SK-N-SH treated with all-trans-retinoic acid at 6 μM for 48 hours (cell line): ENCODE measurements around the gene PRKG2.

Experiments
- ATAC-seq: fragments of 200-7000 bp; cut with Tn5 transposase; 3 replicates; pipeline ENCODE4 v1.9.1; 2020; ENCODE audit warnings: mild to moderate bottlenecking, moderate library complexity
- ARNTL ChIP-seq: fragments of 450-650 bp; formaldehyde crosslinking; IDR thresholded peaks from 2 replicates; pipeline ENCODE4 v1.5.0; 2020; ENCODE audit warnings: low read depth, mild to moderate bottlenecking, moderate library complexity, borderline replicate concordance
- CSDC2 ChIP-seq: fragments of 250-450 bp; sonication (Bioruptor Pico); IDR thresholded peaks from 2 replicates; pipeline ENCODE4 v1.5.0; 2020; ENCODE audit warnings: mild to moderate bottlenecking, moderate library complexity
- ISL1 ChIP-seq: fragments of 250-450 bp; sonication (Bioruptor Pico); IDR thresholded peaks from 2 replicates; pipeline ENCODE4 v2.1.2; 2022; ENCODE audit warnings: mild to moderate bottlenecking, moderate library complexity
- RARB ChIP-seq: fragments of 250-450 bp; sonication (Bioruptor Pico); IDR thresholded peaks from 2 replicates; pipeline ENCODE4 v1.8.0; 2021; ENCODE audit warnings: mild to moderate bottlenecking, moderate library complexity
- TCF4 ChIP-seq: fragments of 250-450 bp; sonication (Bioruptor Pico); IDR thresholded peaks from 2 replicates; pipeline ENCODE4 v1.8.0; 2021; ENCODE audit warnings: mild to moderate bottlenecking, moderate library complexity, borderline replicate concordance
- TOX ChIP-seq: fragments of 250-450 bp; sonication (Bioruptor Pico); IDR thresholded peaks from 2 replicates; pipeline ENCODE4 v1.8.0; 2021; ENCODE audit warnings: mild to moderate bottlenecking, moderate library complexity, borderline replicate concordance
- ZC3H10 ChIP-seq: fragments of 250-450 bp; sonication (Bioruptor Pico); IDR thresholded peaks from 2 replicates; pipeline ENCODE4 v1.5.1; 2021; ENCODE audit warnings: mild to moderate bottlenecking, moderate library complexity
- ZFP3 ChIP-seq: fragments of 250-450 bp; sonication (Bioruptor Pico); IDR thresholded peaks from 2 replicates; pipeline ENCODE4 v1.5.0; 2020; ENCODE audit warnings: mild to moderate bottlenecking, moderate library complexity
- ZFP30 ChIP-seq: fragments of 450-650 bp; formaldehyde crosslinking; IDR thresholded peaks from 2 replicates; pipeline ENCODE4 v1.5.0; 2022; ENCODE audit warnings: mild to moderate bottlenecking, moderate library complexity
- ZNF565 ChIP-seq: fragments of 450-650 bp; formaldehyde crosslinking; conservative IDR thresholded peaks from 2 replicates; pipeline ENCODE4 v1.5.0; 2020; ENCODE audit warnings: low read depth, mild to moderate bottlenecking, moderate library complexity
- ZNF70 ChIP-seq: fragments of 450-650 bp; formaldehyde crosslinking; IDR thresholded peaks from 2 replicates; pipeline ENCODE4 v1.5.0; 2020; ENCODE audit warnings: mild to moderate bottlenecking, moderate library complexity
- ZNF8 ChIP-seq: fragments of 450-650 bp; formaldehyde crosslinking; IDR thresholded peaks from 2 replicates; pipeline ENCODE4 v1.5.0; 2020; ENCODE audit warnings: mild to moderate bottlenecking, moderate library complexity
- TF ChIP-seq, protein P1 (sequence below): fragments of 250-450 bp; sonication (Bioruptor Pico); IDR thresholded peaks from 2 replicates; pipeline ENCODE4 v1.5.1; 2021; ENCODE audit warnings: mild to moderate bottlenecking, moderate library complexity
- TF ChIP-seq, protein P2 (sequence below): fragments of 250-450 bp; sonication (Bioruptor Pico); IDR thresholded peaks from 2 replicates; pipeline ENCODE4 v1.5.0; 2020; ENCODE audit warnings: mild to moderate bottlenecking, moderate library complexity
- TF ChIP-seq, protein P3 (sequence below): fragments of 250-450 bp; sonication (Bioruptor Pico); IDR thresholded peaks from 2 replicates; pipeline ENCODE4 v1.8.0; 2020; ENCODE audit warnings: mild to moderate bottlenecking, moderate library complexity, borderline replicate concordance
- TF ChIP-seq, protein P4 (sequence below): fragments of 250-450 bp; sonication (Bioruptor Pico); IDR thresholded peaks from 2 replicates; pipeline ENCODE4 v1.5.1; 2020; ENCODE audit warnings: low read depth, mild to moderate bottlenecking, moderate library complexity
- TF ChIP-seq, protein P5 (sequence below): fragments of 250-450 bp; sonication (Bioruptor Pico); IDR thresholded peaks from 2 replicates; pipeline ENCODE4 v1.8.0; 2021; ENCODE audit warnings: low read depth, mild to moderate bottlenecking, moderate library complexity, borderline replicate concordance

PRKG2 gene

DNA sequence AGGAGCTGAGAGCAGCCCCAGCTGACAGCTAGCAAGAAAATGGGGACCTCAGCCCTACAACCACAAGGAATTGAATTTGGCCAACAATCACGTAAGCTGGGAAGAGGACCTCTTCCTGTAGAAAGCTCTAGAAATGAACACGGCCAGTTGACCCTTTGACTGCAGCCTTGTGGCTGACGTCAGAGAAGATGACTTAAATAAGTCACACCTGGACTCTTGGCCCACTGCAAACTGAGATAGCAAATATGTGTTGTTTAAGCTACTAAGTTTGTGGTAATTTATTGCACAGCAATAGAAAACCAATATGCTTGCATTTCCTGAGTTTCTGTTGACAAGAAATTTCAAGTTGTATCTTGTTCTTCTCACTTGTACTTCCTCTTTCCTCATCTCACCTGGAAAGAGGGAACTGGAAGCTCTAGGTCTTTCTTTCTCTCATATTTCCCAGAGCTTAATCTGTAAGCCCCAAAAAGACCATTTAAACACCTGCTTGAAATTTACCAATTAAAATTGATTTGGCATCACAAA lies 18.8 kb downstream of the PRKG2 start:
- TF ChIP-seq ZC3H10 (CRISPR knock-in tag) (no peak), ZFP3 (no peak), ZNF70 (no peak), ZFP30 (CRISPR knock-in tag) (no peak), TCF4 (CRISPR knock-in tag) (no peak), TOX (no peak)
- TF ChIP-seq, protein P1, sequence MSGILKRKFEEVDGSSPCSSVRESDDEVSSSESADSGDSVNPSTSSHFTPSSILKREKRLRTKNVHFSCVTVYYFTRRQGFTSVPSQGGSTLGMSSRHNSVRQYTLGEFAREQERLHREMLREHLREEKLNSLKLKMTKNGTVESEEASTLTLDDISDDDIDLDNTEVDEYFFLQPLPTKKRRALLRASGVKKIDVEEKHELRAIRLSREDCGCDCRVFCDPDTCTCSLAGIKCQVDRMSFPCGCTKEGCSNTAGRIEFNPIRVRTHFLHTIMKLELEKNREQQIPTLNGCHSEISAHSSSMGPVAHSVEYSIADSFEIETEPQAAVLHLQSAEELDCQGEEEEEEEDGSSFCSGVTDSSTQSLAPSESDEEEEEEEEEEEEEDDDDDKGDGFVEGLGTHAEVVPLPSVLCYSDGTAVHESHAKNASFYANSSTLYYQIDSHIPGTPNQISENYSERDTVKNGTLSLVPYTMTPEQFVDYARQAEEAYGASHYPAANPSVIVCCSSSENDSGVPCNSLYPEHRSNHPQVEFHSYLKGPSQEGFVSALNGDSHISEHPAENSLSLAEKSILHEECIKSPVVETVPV: no peak
- TF ChIP-seq, protein P2, sequence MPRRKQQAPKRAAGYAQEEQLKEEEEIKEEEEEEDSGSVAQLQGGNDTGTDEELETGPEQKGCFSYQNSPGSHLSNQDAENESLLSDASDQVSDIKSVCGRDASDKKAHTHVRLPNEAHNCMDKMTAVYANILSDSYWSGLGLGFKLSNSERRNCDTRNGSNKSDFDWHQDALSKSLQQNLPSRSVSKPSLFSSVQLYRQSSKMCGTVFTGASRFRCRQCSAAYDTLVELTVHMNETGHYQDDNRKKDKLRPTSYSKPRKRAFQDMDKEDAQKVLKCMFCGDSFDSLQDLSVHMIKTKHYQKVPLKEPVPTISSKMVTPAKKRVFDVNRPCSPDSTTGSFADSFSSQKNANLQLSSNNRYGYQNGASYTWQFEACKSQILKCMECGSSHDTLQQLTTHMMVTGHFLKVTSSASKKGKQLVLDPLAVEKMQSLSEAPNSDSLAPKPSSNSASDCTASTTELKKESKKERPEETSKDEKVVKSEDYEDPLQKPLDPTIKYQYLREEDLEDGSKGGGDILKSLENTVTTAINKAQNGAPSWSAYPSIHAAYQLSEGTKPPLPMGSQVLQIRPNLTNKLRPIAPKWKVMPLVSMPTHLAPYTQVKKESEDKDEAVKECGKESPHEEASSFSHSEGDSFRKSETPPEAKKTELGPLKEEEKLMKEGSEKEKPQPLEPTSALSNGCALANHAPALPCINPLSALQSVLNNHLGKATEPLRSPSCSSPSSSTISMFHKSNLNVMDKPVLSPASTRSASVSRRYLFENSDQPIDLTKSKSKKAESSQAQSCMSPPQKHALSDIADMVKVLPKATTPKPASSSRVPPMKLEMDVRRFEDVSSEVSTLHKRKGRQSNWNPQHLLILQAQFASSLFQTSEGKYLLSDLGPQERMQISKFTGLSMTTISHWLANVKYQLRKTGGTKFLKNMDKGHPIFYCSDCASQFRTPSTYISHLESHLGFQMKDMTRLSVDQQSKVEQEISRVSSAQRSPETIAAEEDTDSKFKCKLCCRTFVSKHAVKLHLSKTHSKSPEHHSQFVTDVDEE (CRISPR knock-in tag): no peak
- TF ChIP-seq, protein P3, sequence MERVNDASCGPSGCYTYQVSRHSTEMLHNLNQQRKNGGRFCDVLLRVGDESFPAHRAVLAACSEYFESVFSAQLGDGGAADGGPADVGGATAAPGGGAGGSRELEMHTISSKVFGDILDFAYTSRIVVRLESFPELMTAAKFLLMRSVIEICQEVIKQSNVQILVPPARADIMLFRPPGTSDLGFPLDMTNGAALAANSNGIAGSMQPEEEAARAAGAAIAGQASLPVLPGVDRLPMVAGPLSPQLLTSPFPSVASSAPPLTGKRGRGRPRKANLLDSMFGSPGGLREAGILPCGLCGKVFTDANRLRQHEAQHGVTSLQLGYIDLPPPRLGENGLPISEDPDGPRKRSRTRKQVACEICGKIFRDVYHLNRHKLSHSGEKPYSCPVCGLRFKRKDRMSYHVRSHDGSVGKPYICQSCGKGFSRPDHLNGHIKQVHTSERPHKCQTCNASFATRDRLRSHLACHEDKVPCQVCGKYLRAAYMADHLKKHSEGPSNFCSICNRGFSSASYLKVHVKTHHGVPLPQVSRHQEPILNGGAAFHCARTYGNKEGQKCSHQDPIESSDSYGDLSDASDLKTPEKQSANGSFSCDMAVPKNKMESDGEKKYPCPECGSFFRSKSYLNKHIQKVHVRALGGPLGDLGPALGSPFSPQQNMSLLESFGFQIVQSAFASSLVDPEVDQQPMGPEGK: no peak
- TF ChIP-seq, all 23 proteins: peak for 0
- ATAC-seq: no peak

DNA sequence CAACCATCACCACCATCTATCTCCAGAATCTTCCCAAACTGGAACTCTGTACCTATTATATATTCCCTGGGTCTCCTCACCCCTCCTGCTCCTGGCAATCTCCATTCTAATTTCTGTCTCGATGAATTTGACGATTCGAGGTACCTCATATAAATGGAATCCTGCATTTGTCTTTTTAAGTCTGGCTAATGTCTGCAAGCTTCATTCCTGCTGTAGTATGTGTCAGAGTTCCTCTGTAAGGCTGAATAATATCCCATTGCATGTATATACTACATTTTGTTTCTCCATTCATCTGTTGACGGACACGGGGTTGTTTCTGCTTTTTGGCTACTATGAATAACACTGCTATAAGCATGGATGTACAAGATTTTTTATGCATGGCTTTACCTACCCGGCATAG lies 19.5 kb downstream of the PRKG2 start:
- TF ChIP-seq RARB (no peak), ZFP30 (CRISPR knock-in tag) (no peak), ZNF8 (CRISPR knock-in tag) (no peak), ZFP3 (no peak), ARNTL (no peak), ZNF70 (no peak), ZNF565 (CRISPR knock-in tag) (no peak), CSDC2 (CRISPR knock-in tag) (no peak), TCF4 (CRISPR knock-in tag) (no peak), ISL1 (CRISPR knock-in tag) (no peak)
- TF ChIP-seq, protein P4, sequence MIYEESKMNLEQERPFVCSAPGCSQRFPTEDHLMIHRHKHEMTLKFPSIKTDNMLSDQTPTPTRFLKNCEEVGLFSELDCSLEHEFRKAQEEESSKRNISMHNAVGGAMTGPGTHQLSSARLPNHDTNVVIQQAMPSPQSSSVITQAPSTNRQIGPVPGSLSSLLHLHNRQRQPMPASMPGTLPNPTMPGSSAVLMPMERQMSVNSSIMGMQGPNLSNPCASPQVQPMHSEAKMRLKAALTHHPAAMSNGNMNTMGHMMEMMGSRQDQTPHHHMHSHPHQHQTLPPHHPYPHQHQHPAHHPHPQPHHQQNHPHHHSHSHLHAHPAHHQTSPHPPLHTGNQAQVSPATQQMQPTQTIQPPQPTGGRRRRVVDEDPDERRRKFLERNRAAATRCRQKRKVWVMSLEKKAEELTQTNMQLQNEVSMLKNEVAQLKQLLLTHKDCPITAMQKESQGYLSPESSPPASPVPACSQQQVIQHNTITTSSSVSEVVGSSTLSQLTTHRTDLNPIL (CRISPR knock-in tag): no peak
- TF ChIP-seq, protein P5, sequence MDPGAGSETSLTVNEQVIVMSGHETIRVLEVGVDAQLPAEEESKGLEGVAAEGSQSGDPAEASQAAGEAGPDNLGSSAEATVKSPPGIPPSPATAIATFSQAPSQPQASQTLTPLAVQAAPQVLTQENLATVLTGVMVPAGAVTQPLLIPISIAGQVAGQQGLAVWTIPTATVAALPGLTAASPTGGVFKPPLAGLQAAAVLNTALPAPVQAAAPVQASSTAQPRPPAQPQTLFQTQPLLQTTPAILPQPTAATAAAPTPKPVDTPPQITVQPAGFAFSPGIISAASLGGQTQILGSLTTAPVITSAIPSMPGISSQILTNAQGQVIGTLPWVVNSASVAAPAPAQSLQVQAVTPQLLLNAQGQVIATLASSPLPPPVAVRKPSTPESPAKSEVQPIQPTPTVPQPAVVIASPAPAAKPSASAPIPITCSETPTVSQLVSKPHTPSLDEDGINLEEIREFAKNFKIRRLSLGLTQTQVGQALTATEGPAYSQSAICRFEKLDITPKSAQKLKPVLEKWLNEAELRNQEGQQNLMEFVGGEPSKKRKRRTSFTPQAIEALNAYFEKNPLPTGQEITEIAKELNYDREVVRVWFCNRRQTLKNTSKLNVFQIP: no peak
- TF ChIP-seq, protein P3: no peak
- TF ChIP-seq, protein P2 (CRISPR knock-in tag): no peak

More for the DNA sequence above, 19.5 kb downstream of the PRKG2 start:
- ATAC-seq: no peak
